GM12892 (cell line): ENCODE measurements around the gene KRTCAP2.
A peak's percentile ranks its signal among the peaks of the same experiment; 100 is the strongest.

Source experiments
- DNase-seq: peaks from one replicate; pipeline ENCODE4 v3.0.0; 2011; ENCODE audit not compliant: insufficient read length
- FAIRE-seq: peaks from 2 replicates; lab custom pipeline; 2011; peaks lifted over from hg19 to GRCh38; lab: Jason Lieb, UNC
- POLR2A ChIP-seq: IDR thresholded peaks from 2 replicates; pipeline ENCODE4 v1.6.1; 2011; ENCODE audit warnings: low read depth, low read length, control low read depth
- POLR2AphosphoS5 ChIP-seq: IDR thresholded peaks from 2 replicates; pipeline ENCODE4 v1.6.1; 2011; ENCODE audit warnings: low read depth, low read length, control low read depth
- TAF1 ChIP-seq: IDR thresholded peaks from 2 replicates; pipeline ENCODE4 v1.6.1; 2011; ENCODE audit warnings: low read depth, mild to moderate bottlenecking, control low read depth, low read length, borderline replicate concordance

The KRTCAP2 gene

DNA sequence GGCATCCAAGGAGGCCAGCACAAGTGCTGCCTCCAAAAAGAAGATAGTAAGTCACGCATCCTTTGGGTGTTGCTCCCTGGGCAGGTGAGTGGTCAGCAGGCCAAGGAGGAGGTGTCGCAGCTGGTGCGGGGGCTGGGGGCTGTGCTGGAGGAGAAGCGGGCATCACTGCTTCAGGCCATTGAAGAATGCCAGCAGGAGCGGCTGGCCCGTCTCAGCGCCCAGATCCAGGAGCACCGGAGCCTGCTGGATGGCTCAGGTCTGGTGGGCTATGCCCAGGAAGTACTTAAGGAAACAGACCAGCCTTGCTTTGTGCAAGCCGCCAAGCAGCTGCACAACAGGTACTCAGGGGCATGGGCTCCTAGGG lies 4.8 kb upstream of the KRTCAP2 start:
- TF ChIP-seq TAF1 (no peak), POLR2A (no peak), POLR2AphosphoS5 (no peak)
- FAIRE-seq (no peak), DNase-seq (peak; percentile 13)

DNA sequence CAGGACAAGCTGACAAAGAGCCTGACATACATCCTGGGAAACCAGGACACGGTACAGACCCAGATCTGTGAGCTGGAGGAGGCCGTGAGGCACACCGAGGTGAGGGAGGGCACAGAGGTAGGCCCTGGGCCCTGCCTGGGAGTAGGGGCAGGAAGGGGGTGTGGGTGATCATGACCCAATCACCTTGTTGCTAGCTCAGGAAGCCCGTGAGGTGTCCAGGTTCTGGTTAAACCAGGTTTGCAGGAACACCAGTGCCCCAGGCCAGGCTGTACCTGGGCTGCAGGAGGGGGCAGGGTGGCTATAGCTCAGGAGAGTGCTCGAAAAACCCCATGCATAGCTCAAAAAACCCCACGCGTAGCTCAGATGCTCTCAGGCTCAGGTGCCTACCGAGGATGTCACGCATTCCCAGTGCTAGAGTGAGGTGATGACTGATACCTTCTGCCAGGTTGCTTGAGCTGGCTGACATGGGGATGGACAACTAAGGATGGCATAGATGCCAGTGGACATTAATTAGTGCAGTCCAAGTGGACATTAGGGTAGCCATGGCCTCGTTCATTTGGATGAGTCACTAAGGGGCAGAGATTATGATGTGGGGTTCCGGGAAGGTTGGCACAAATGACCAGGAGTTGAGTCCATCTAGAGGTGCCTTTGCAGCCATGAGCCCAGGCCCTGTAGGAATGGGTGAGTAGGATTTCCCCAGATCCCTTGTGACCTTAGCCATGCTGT lies 4.3 kb upstream of the KRTCAP2 start:
- no peak for TF ChIP-seq POLR2A
- TF ChIP-seq TAF1, result no peak
- no peak for TF ChIP-seq POLR2AphosphoS5
- DNase-seq, result peak; percentile 13
- no peak for FAIRE-seq

DNA sequence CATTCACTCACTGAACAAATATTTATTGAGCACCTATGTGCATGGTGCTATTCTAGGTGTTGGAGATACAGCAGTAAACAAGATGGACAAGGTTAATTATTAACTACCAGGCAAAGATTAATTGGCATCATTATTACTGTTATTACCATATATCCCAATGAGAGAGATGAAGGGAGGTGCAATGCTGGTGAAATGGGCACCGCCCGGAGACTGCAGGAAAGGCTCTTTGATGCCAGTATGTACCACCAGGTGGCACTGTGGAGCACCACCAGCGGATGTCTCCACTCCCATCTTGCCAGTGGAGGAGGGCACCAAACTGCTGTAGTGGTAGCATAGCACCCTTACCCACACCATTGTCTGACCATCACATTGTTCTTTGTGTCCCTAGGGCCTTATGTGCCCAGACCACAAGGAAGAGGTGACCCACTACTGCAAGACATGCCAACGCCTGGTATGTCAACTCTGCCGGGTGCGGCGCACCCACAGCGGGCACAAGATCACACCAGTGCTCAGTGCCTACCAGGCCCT lies 3.5 kb upstream of the KRTCAP2 start:
- DNase-seq (peak; percentile 93), FAIRE-seq (peak; percentile 80)
- TF ChIP-seq POLR2AphosphoS5 (no peak), POLR2A (no peak), TAF1 (no peak)

DNA sequence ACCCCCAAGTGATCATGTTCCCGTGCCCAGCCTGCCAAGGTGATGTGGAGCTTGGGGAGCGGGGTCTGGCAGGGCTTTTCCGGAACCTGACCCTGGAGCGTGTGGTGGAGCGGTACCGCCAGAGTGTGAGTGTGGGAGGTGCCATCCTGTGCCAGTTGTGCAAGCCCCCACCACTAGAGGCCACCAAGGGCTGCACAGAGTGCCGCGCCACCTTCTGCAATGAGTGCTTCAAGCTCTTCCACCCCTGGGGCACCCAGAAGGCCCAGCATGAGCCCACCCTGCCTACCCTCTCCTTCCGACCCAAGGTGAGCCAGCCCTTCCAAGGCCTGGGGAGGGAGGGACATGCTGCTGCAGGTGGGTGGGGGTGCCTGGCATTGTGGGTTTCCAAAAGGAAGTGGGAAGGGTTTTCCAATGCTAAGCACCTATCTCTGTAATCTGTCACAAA lies 2.8 kb upstream of the KRTCAP2 start:
- TF ChIP-seq TAF1 (no peak), POLR2A (no peak), POLR2AphosphoS5 (no peak)
- FAIRE-seq (no peak), DNase-seq (no peak)

DNA sequence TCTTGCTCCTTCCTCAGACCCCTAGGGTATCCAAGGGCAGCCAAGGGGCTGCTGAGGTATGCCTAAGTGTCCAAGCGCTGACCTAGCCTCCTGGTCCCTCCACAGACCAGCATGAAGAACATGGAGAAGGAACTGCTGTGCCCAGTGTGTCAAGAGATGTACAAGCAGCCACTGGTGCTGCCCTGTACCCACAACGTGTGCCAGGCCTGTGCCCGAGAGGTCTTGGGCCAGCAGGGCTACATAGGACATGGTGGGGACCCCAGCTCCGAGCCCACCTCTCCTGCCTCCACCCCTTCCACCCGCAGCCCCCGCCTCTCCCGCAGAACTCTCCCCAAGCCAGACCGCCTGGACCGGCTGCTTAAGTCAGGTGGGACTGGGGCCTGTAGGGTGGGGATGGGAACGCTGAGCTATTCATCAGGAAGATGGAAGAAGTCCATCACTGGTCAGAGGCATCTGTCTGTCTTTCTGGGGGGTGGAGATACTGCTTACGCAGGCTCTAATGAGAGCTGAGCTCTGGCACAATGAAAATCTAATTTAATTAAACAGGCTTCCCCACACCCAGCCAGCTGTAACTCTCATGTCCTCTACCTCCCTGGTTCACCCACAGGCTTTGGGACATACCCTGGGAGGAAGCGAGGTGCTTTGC lies 2.3 kb upstream of the KRTCAP2 start:
- DNase-seq (no peak), FAIRE-seq (no peak)
- TF ChIP-seq POLR2AphosphoS5 (no peak), POLR2A (no peak), TAF1 (no peak)

DNA sequence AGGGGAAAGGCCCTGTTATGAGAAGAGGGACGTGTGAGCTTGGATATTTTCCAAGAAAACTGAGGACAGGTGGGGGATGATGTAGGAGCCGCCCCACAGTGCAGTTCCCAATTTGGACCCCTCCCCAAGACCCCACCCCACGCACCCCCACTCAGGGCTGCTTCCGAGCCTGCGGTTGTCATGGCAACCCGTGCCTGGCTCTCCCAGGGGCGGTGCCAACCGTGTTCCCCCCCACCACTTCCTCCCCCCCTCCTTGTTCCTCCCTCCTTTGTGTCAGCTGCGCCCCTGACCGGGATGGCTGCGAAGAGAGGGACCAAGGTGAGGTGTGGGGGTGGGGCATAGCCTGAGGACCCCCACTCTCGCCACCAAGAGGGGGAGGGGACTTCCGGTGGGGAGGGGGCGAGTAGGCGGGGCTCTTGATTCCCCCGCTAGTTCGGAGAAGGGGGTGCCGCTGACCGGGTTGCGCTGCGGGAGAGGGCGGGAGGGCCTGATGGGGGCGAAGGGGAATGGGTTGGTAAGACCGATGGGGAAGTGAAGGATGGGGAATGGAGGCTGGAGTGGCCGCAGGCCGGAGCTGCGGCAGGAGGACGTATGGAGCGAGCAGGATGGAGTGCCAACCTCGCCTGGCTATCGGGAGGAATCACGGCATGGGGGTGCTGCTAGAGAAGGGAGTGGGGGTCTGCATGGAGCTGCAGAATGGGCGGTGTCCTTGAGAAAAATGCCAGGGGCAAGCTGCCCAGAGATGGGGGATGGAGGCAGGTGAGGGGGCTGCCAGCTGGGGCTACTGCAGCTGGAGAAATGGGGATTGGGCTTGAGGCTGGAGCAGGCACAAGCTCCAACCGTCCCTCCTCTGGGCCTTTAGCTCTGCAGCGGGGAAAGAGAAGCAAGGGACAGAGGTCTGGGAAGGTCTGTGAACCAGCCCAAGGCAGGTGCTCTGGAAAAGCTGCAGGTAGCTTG lies 1.5 kb upstream of the KRTCAP2 start:
- FAIRE-seq, result no peak
- TF ChIP-seq POLR2A (no peak), POLR2AphosphoS5 (no peak), TAF1 (no peak)
- no peak for DNase-seq

DNA sequence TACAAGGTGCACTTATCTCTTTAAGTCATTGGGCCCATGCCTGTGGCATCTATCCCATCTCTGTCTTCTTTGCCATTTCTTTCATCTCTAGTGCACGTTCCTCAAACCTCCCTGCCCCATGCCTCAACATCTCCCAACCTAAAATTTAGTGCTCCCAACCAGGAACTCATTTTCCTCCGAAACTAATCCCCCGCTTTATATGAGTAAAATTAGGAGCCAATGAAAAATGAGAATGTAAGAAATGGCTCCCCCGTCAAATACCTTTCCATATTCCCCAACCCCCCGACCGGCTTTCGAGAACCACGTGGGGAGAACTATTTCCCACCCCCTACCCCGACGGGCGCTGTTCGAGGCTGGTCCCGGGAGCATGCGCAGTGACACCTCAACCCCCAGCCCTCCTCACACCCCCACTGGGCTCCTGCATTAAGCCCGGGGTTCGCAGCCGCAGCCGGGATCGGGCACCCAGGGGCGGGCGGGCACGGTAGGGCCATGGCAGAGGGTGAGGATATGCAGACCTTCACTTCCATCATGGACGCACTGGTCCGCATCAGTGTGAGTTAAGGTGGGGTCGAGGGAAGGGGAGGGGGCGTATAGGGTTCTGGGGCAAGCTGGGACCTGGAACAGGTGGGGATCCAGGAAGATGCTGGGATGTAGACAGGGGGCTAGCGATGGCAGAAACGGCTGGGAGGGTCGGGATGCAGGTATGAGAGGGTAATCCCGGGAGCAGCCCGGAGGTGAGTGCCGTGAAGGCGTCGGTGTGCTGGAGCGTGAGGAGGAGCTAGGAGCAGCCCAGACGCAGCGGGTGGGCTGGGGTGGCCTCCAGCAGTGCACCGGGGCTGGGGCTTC lies 597 bp upstream of the KRTCAP2 start, which contains the start of gene TRIM46:
Gene TRIM46 (plus strand): TSS at position 372 of the 846 bp plus-strand sequence. CDS start 118 bp downstream, at position 490.
- FAIRE-seq, result peak; percentile 60
- no peak for TF ChIP-seq TAF1
- TF ChIP-seq POLR2A, result no peak
- TF ChIP-seq POLR2AphosphoS5, result no peak
- peak; percentile 74 for DNase-seq

DNA sequence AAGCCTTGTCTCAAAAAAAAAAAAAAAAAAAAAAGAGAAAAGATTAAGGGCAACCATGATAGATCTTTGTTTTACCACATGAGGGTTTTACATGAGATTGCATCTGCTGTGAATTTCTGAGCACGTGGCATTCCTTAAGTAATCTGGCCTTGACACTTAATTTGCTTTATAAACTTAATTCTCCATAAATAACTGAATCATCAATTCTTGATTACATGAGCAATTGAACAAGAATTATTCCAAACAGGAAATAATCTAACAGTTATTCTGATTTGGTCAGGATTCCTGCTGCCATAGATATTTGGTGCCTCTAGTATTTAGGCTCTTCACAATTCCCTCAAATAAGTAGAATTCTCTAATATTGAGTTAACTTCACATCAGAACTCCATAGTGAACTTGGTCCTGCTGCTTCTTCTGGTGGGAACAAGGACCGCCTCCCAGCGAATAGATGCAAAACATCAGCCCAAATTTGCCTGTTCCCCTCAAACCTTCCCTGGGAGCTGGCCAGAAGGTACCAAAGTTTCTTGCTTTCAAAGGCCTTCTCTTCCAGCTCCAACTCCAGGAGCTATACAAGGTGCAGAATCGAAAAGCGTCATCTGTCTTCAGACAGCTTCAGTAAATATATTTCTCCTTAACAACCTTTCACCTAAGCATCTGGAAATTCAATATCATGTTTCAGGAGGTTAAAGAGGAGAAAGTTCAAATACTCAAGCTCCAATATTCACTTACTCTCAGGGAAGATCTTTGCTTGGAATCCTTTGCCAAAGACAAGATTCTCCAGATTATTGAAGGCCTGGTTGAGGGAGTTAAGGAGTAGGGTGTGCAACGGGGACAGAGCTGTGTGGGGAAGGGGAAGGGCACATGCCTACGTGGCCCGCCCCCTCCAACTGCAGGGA lies 1.0 kb downstream of the KRTCAP2 start:
- no peak for DNase-seq
- no peak for FAIRE-seq
- no peak for TF ChIP-seq TAF1
- no peak for TF ChIP-seq POLR2A
- no peak for TF ChIP-seq POLR2AphosphoS5

DNA sequence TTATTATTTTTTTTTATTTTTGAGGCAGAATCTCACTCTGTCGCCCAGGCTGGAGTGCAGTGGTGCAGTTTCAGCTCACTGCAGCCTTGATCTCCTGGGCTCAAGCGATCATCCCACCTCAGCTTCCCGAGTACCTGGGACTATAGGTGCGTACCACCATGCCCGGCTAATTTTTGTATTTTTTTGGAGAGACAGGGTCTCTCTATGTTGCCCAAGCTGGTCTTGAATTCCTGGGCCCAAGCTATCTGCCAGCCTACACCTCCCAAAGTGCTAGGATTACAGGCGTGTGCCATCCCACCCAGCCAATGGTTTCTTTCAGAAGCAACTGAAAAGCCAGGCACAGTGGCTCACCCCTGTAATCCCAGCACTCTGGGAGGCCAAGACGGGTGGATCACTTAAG lies 2.3 kb downstream of the KRTCAP2 start:
- DNase-seq (no peak), FAIRE-seq (no peak)
- TF ChIP-seq POLR2A, result no peak
- TF ChIP-seq POLR2AphosphoS5, result no peak
- TF ChIP-seq TAF1, result no peak
